Mononuclear cell (primary cell): ENCODE data around the gene FAM110D. TPM values are rescaled to one million over a fixed set of nuclear protein-coding genes. Genes with fewer than 3 reads are reported as not detected.

Experiments used
- total RNA-seq: library from RNA; depleted of rRNA; stranded (reverse); fragments of >200 nt; gene quantifications from one replicate; pipeline ENCODE4 v1.2.3, GENCODE V29; 2012

The FAM110D gene
- total RNA-seq, 1 donor = not detected

Other genes starting within 250 kb of the FAM110D start
- gene PAFAH2, start 161.0 kb upstream of the FAM110D start, total RNA-seq = 5.8 TPM
- under 0.01 TPM for gene EXTL1, start 137.3 kb upstream of the FAM110D start, total RNA-seq
- not detected for gene SLC30A2, start 113.0 kb upstream of the FAM110D start, total RNA-seq
- gene TRIM63, start 91.4 kb upstream of the FAM110D start, total RNA-seq = not detected
- gene PDIK1L, start 47.3 kb upstream of the FAM110D start, total RNA-seq = 19.3 TPM
- not detected for gene C1orf232, start 9.9 kb downstream of the FAM110D start, total RNA-seq
- 5.4 TPM for gene ZNF593, start 10.8 kb downstream of the FAM110D start, total RNA-seq
- gene ZNF593OS, start 12.8 kb downstream of the FAM110D start, total RNA-seq = not detected
- gene CNKSR1, start 18.4 kb downstream of the FAM110D start, total RNA-seq = 0.42 TPM
- not detected for gene CATSPER4, start 31.5 kb downstream of the FAM110D start, total RNA-seq
- gene CEP85, start 75.1 kb downstream of the FAM110D start, total RNA-seq = 12.9 TPM
- 59.2 TPM for gene SH3BGRL3, start 121.0 kb downstream of the FAM110D start, total RNA-seq
- gene UBXN11, start 147.6 kb downstream of the FAM110D start, total RNA-seq = 24.5 TPM
- gene CD52, start 158.9 kb downstream of the FAM110D start, total RNA-seq = 428 TPM
- 0.10 TPM for gene CRYBG2, start 195.1 kb downstream of the FAM110D start, total RNA-seq
- 1.8 TPM for gene ZNF683, start 213.7 kb downstream of the FAM110D start, total RNA-seq